Activated CD8-positive, alpha-beta memory T cell treated with anti-CD3 and anti-CD28 coated beads for 48 hours (primary cell): ENCODE measurements around the gene PTPRN2.

Source experiments
- DNase-seq, 3 experiments: peaks; one replicate each; pipeline ENCODE4 v3.0.0-alpha.2; 2020; ENCODE audit warnings: low read depth in 2 of 3, low spot score in 2 of 3

PTPRN2 gene

GRCh38 chr7:158328376-158329013 is 259.1 kb downstream of the PTPRN2 start:
- DNase-seq = no peak

GRCh38 chr7:158327571-158328180 is 259.9 kb downstream of the PTPRN2 start:
- DNase-seq = no peak

GRCh38 chr7:158327012-158327411 is 260.6 kb downstream of the PTPRN2 start:
- DNase-seq = no peak

GRCh38 chr7:158325530-158326381 is 261.9 kb downstream of the PTPRN2 start:
- no peak for DNase-seq

GRCh38 chr7:158324397-158325360 is 262.9 kb downstream of the PTPRN2 start:
- no peak for DNase-seq

- no peak for DNase-seq
Measured at GRCh38 chr7:158323741-158324396, 263.8 kb downstream of the PTPRN2 start.

GRCh38 chr7:158322616-158323530 is 264.8 kb downstream of the PTPRN2 start:
- no peak for DNase-seq

- DNase-seq = no peak
Measured at GRCh38 chr7:158321936-158322615, 265.5 kb downstream of the PTPRN2 start.

- DNase-seq = no peak
Measured at GRCh38 chr7:158321056-158321700, 266.4 kb downstream of the PTPRN2 start.

- DNase-seq = no peak
Measured at GRCh38 chr7:158320328-158320727, 267.3 kb downstream of the PTPRN2 start.

GRCh38 chr7:158318511-158318913 is 269.1 kb downstream of the PTPRN2 start:
- DNase-seq = no peak

GRCh38 chr7:158317238-158318205 is 270.1 kb downstream of the PTPRN2 start:
- DNase-seq = no peak

GRCh38 chr7:158316466-158317031 is 271.1 kb downstream of the PTPRN2 start:
- no peak for DNase-seq

- no peak for DNase-seq
Measured at GRCh38 chr7:158315881-158316280, 271.7 kb downstream of the PTPRN2 start.

- DNase-seq = no peak
Measured at GRCh38 chr7:158315326-158315725, 272.3 kb downstream of the PTPRN2 start.

- no peak for DNase-seq
Measured at GRCh38 chr7:158314394-158314793, 273.2 kb downstream of the PTPRN2 start.

GRCh38 chr7:158313931-158314330 is 273.7 kb downstream of the PTPRN2 start:
- no peak for DNase-seq
